Common myeloid progenitor, CD34-positive (primary cell): Measurements from ENCODE around the gene UVRAG.

Experiments used
- CTCF ChIA-PET: fragments of 350-600 bp; sonication (Branson Sonifier 250); formaldehyde crosslinking; loops from one replicate; lab custom pipeline; 2021; ENCODE audit warnings: antibody characterized with exemption; lab: Charles Lee
- POLR2A ChIA-PET: fragments of 350-600 bp; sonication (Branson Sonifier 250); formaldehyde crosslinking; loops from one replicate; lab custom pipeline; 2021; ENCODE audit warnings: antibody characterized with exemption; lab: Charles Lee
- DNase-seq, 3 donors: peaks; one replicate each; pipeline versions ENCODE4 v3.0.0 to v3.0.0-alpha.2; 2013
- H3K27ac ChIP-seq, 2 experiments: 1 replicate in 1 of 2; 2 replicates in 1 of 2; pipeline ENCODE4 v1.7.0; 2013; ENCODE audit warnings: inconsistent platforms in 2 of 2, low read length in 2 of 2, mild to moderate bottlenecking in 2 of 2, low read depth in 1 of 2, moderate library complexity in 1 of 2; ENCODE audit not compliant: severe bottlenecking in 2 of 2, insufficient read depth in 1 of 2, poor library complexity in 1 of 2
- H3K27me3 ChIP-seq, 5 experiments: replicated peaks in 2 of 5; 1 replicate in 3 of 5; 2 replicates in 2 of 5; pipeline versions ENCODE4 v1.6.1 to v1.7.0; 2013; ENCODE audit warnings: low read length in 4 of 5, mild to moderate bottlenecking in 2 of 5, moderate library complexity in 2 of 5, inconsistent platforms in 1 of 5; ENCODE audit not compliant: insufficient read depth in 5 of 5, control insufficient read depth in 4 of 5
- H3K36me3 ChIP-seq, 4 experiments: 1 replicate in 2 of 4; 2 replicates in 2 of 4; pipeline versions ENCODE4 v1.6.1 to v1.7.0; 2013; ENCODE audit warnings: low read length in 3 of 4, control low read depth in 1 of 4, mild to moderate bottlenecking in 1 of 4; ENCODE audit not compliant: control insufficient read depth in 4 of 4, insufficient read depth in 4 of 4
- H3K4me1 ChIP-seq, 4 experiments: 1 replicate in 3 of 4; 2 replicates in 1 of 4; pipeline versions ENCODE4 v1.6.1 to v1.7.1; 2013; ENCODE audit warnings: low read length in 3 of 4, mild to moderate bottlenecking in 3 of 4, control low read depth in 1 of 4, inconsistent platforms in 1 of 4, moderate library complexity in 1 of 4; ENCODE audit not compliant: control insufficient read depth in 4 of 4, insufficient read depth in 4 of 4; ENCODE audit errors: control extremely low read depth in 1 of 4
- H3K4me3 ChIP-seq, 7 experiments: 1 replicate in 4 of 7; 2 replicates in 3 of 7; pipeline versions ENCODE4 v1.5.1 to v1.7.0; 2013; ENCODE audit warnings: mild to moderate bottlenecking in 7 of 7, low read length in 6 of 7, moderate library complexity in 6 of 7, inconsistent platforms in 2 of 7, low read depth in 2 of 7, control low read depth in 1 of 7; ENCODE audit not compliant: insufficient read depth in 4 of 7, control insufficient read depth in 1 of 7; ENCODE audit errors: extremely low read depth in 1 of 7
- H3K9me3 ChIP-seq, 5 experiments: 1 replicate in 4 of 5; 2 replicates in 1 of 5; pipeline versions ENCODE4 v1.6.1 to v1.7.1; 2013; ENCODE audit warnings: low read length in 4 of 5, mild to moderate bottlenecking in 2 of 5, inconsistent platforms in 1 of 5, low read depth in 1 of 5, moderate library complexity in 1 of 5; ENCODE audit not compliant: control insufficient read depth in 4 of 5, insufficient read depth in 2 of 5; ENCODE audit errors: control extremely low read depth in 1 of 5
- WGBS: methylation state at CpG from one replicate; pipeline ENCODE4 v1.1.5; 2013; ENCODE audit not compliant: insufficient coverage; 5-methylcytosine and 5-hydroxymethylcytosine counted together

The UVRAG gene

DNA sequence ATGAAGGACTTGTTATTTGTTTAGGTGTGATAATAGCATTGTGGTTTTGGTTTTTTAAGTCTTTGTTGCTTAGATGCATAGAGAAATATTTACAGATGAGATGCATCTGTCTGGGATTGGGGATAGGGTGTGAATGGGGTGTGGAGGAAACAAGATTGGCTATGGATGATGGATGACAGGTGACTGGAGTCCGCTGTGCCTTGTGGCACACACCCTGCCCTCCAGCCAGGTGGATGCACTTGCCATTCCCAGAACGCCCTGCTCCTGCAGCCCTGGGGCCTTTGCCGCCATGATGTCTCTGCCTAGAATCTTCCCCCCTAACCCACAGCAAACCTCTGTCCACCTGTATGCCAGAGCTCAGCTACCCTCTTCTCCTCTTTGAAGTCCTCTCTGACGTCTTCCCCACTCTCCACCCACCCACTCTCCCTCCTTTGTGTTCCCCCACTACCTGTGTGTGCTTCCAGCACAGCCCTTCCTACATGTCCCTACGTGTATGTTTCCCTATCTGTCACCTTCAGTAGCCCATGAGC lies 336.6 kb downstream of the UVRAG start:
- H3K4me1 ChIP-seq = peaks cover 0 to 18% (median 12%) of the 10 kb centered on the region in 4 experiments
- H3K36me3 ChIP-seq = no peaks in the 10 kb centered on the region
- H3K9me3 ChIP-seq = no peaks in the 10 kb centered on the region
- 84% methylated on average over 5 of the region's 5 CpGs for WGBS
- peaks cover 0 to 2% (median 0%) of the 10 kb centered on the region in 5 experiments for H3K27me3 ChIP-seq
- DNase-seq = peak; percentile 15 to 58 (median 33)
- no peak overlapping the region for H3K27ac ChIP-seq
- CTCF ChIA-PET = interaction anchor here (0.7 to 4.5 kb wide), 24 partner anchors 10 to 349 kb away, joined by 3 to 73 read pairs (median 3); no protein-coding TSS in a partner anchor
- POLR2A ChIA-PET = no interaction called here
- no peak overlapping the region for H3K4me3 ChIP-seq

DNA sequence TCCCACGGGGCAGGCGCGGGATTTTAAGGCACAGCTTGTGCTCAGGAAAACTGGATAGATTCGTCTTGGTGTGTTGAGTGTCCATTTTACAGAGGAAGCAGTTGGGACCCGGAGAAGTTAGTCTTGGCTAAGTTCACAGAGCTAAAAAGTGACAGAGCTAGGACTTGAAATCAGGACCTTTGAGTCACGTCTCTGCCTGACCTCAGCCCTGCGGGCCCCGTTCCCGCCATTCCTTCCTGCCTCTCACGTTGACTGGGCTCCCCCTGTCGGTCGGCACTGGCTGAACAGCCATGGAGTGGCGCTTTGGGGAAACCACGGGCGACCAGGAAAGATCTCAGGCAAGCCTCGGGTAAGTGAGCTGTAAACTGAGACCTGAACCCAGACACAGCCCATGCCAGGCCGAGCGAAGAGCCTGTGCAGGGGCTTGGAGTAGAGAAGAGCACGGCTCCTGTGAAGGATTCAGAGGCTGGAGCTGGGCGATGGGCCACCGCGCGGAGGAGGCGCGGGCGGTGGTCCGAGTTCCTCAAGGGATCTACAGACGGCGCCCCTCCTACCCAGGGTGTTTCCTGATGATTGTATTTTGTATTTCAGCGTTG lies 337.2 kb downstream of the UVRAG start:
- Histone ChIP-seq H3K9me3 (no peaks in the 10 kb centered on the region), H3K36me3 (no peaks in the 10 kb centered on the region), H3K27ac (no peak overlapping the region), H3K4me1 (peaks cover 0 to 18% (median 12%) of the 10 kb centered on the region in 4 experiments), H3K27me3 (peaks cover 0 to 2% (median 0%) of the 10 kb centered on the region in 5 experiments), H3K4me3 (peak overlapping the region; percentile 34 to 77 (median 74))
- ChIA-PET CTCF (interaction anchor here (0.6 to 4.5 kb wide), 28 partner anchors 10 to 349 kb away, joined by 3 to 73 read pairs (median 3); no protein-coding TSS in a partner anchor), POLR2A (no interaction called here)
- 19% methylated on average over 18 of the region's 30 CpGs for WGBS
- peak; percentile 79 to 86 (median 83) for DNase-seq

DNA sequence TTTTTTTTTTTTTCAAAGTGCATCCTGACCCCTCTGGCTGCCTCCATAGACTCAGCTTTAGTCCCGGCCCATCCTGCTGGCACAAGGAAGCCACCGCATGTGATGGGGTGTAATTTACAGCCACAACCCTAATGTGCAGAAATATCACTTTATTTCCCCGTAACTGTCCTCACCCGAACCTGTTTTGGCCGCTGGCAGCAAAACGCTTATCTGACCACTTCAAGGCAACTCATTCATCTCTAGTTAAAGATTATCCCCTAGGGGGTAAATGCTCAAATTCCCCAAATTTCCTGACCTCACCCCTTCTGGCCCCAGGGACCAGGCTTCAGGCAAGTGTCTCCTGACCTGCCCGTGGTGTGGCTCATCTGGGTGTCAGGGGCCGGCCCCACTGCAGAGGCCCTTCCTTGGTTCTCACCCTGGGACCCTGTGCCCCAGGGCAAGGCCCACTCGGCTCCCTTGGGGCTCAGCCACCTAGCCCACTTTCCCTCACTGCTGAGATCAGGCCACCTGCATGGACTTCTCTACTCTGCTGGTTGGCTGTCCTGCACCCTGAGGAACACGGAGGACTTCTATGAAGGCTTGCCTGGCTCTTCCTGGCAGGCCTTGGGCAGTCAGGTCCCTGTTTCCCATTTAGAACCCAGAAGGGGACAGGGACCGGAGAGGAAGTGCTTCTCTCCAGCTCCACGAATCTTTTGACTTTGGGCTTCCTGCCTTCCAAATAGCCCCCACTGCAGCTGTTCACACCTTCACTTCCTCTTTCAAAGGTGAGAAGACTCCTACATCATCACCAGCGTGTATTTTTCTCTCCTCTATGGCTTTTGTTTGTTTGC lies 337.9 kb downstream of the UVRAG start:
- ChIA-PET POLR2A (interaction anchor here (0.6 to 1.0 kb wide), 2 partner anchors 21 to 251 kb away, joined by 3 read pairs; no protein-coding TSS in a partner anchor), CTCF (interaction anchor here (0.6 to 4.5 kb wide), 24 partner anchors 9 to 350 kb away, joined by 3 to 73 read pairs (median 3); no protein-coding TSS in a partner anchor)
- no peaks in the 10 kb centered on the region for H3K9me3 ChIP-seq
- H3K4me3 ChIP-seq = peak overlapping the region in 6 of 7 experiments; percentile 57 to 77 (median 74)
- H3K4me1 ChIP-seq = peaks cover 0 to 18% (median 12%) of the 10 kb centered on the region in 4 experiments
- no peak overlapping the region for H3K27ac ChIP-seq
- WGBS = 81% methylated on average over 9 of the region's 13 CpGs
- peaks cover 0 to 2% (median 0%) of the 10 kb centered on the region in 5 experiments for H3K27me3 ChIP-seq
- DNase-seq = peak in 2 of 3 donors; percentile 26 to 44
- no peaks in the 10 kb centered on the region for H3K36me3 ChIP-seq

DNA sequence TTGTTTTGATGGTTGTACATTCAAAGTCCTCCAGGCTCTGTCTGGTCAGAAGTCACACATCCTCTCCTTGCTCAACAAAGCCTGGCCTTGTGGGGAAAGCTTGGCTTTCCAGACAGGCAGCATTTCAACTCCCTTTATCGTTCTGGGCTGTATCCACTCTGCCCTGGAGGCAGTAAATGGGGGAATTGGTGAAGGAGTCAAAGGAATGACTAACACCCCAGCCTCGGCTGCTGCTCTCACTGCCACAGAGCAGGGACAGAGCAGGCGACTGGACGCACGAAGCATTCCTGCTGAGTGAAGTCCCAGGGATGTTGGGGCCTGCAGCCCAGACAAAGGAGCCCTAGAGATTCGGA lies 338.5 kb downstream of the UVRAG start:
- ChIA-PET POLR2A (interaction anchor here (0.6 to 1.0 kb wide), 2 partner anchors 20 to 252 kb away, joined by 3 read pairs; no protein-coding TSS in a partner anchor), CTCF (interaction anchor here (1.0 to 4.5 kb wide), 2 partner anchors 255 to 264 kb away, joined by 3 to 73 read pairs; no protein-coding TSS in a partner anchor)
- no peak overlapping the region for H3K27ac ChIP-seq
- no peak for DNase-seq
- peaks cover 0 to 18% (median 12%) of the 10 kb centered on the region in 4 experiments for H3K4me1 ChIP-seq
- H3K9me3 ChIP-seq = no peaks in the 10 kb centered on the region
- no peaks in the 10 kb centered on the region for H3K36me3 ChIP-seq
- peaks cover 0 to 2% (median 0%) of the 10 kb centered on the region in 5 experiments for H3K27me3 ChIP-seq
- WGBS = 85% methylated on average over 4 of the region's 6 CpGs
- H3K4me3 ChIP-seq = no peak overlapping the region

DNA sequence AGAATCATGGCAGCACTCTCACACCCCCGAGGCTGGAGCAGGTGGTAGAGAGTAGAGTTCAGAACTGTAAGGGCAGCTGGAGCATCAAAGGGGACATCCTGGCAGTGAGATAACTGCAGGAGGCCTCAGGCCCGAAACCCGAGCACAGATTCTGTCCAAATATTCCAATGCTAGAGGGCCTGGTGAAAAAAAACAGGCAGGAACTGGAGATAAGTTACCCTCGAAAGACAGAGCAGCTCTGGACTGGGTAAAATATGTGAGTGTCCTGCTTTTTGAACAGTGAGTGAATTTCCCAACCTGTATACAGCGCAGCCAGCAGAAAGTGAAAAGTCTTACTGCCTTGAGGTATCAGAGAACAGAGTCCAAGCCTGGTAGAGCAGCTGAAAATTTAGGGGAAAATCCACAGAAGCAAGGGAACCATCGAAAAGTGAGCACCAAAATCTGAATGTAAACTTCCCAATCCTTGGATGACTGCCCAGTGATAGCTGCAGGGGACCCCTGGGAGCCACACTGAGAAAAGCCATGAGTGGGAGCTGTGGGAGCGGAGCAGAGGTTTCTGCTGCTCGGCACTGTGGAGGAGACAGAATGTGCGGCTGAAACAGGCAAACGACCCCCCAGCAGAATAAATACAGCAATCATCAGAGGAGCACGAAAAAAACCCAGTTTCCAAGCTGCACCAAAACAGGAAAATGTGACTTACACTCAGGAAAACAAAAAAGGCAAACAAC lies 340.7 kb downstream of the UVRAG start:
- Histone ChIP-seq H3K9me3 (no peaks in the 10 kb centered on the region), H3K27me3 (peaks cover 0 to 2% (median 0%) of the 10 kb centered on the region in 5 experiments), H3K4me3 (no peak overlapping the region), H3K36me3 (no peaks in the 10 kb centered on the region), H3K4me1 (peaks cover 0 to 18% (median 12%) of the 10 kb centered on the region in 4 experiments), H3K27ac (no peak overlapping the region)
- WGBS = 97% methylated on average over 11 of the region's 11 CpGs
- POLR2A ChIA-PET = no interaction called here
- CTCF ChIA-PET = interaction anchor here (1.1 to 4.5 kb wide), 4 partner anchors 15 to 257 kb away, joined by 3 to 73 read pairs (median 4); no protein-coding TSS in a partner anchor
- DNase-seq = no peak

DNA sequence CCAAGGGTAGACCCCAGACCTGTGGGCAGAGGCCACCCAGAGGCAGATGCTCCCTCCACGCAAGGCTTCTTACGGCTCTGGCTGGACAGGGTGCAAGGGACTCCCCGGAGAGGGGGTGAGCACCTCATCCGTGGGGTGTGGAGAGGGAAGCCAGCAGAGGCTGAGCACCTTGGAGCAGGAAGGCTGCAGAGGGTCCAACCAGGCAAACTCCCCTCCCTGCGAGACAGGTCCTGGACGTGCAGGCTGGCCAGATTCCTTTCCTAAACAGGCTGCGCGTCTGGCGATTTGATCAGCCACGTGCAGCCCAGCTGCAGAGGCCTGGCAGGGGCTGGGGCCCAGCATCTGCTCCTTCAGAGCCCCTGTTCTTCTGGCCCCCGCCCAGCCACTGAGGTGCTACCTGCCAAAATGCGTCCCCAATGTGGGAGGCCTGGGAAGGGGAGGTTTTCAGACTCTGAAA lies 342.0 kb downstream of the UVRAG start:
- POLR2A ChIA-PET = no interaction called here
- WGBS = 95% methylated on average over 11 of the region's 12 CpGs
- Histone ChIP-seq H3K9me3 (no peaks in the 10 kb centered on the region), H3K4me1 (peaks cover 0 to 15% (median 12%) of the 10 kb centered on the region in 4 experiments), H3K4me3 (no peak overlapping the region), H3K27ac (no peak overlapping the region), H3K27me3 (peaks cover 0 to 2% (median 0%) of the 10 kb centered on the region in 5 experiments), H3K36me3 (no peaks in the 10 kb centered on the region)
- DNase-seq = no peak
- CTCF ChIA-PET = no interaction called here
